AG04450 (cell line): ENCODE results near the gene PLCH2. TPM values are rescaled to one million over a fixed set of nuclear protein-coding genes. Genes with fewer than 3 reads are reported as not detected.
A peak's percentile ranks its signal among the peaks of the same experiment; 100 is the strongest.
"Not testable (repeated sequence)": the region's sequence is repeated elsewhere in the genome, so short reads cannot be mapped to it uniquely, and the experiment has no call there.

Experiments used
- CTCF ChIA-PET: fragments of 300-600, 350-600 bp; formaldehyde crosslinking; extraction: SDS; loops from one replicate; lab custom pipeline; 2022; ENCODE audit warnings: antibody characterized with exemption, inconsistent platforms; lab: Charles Lee
- POLR2A ChIA-PET: fragments of 350-600 bp; formaldehyde crosslinking; extraction: SDS; loops from one replicate; lab custom pipeline; 2021; ENCODE audit warnings: antibody characterized with exemption, inconsistent platforms; lab: Yijun Ruan, JAX
- DNase-seq: peaks from one replicate; pipeline ENCODE4 v3.0.0-alpha.2; 2011; ENCODE audit warnings: low read depth, low spot score
- H3K27ac ChIP-seq: one replicate; pipeline ENCODE4 v1.5.1; 2012; ENCODE audit warnings: low read depth, low read length, control low read depth
- H3K27me3 ChIP-seq: one replicate; pipeline ENCODE4 v1.6.0; 2012; ENCODE audit warnings: low read length; ENCODE audit not compliant: control insufficient read depth, insufficient read depth
- H3K4me3 ChIP-seq: 2 replicates; pipeline ENCODE4 v1.5.1; 2011; ENCODE audit warnings: mild to moderate bottlenecking, low read depth, low read length, control low read depth
- H3K9me3 ChIP-seq: 2 replicates; pipeline ENCODE4 v1.5.1; 2012; ENCODE audit warnings: low read length; ENCODE audit not compliant: control insufficient read depth, insufficient read depth
- CTCF ChIP-seq: IDR thresholded peaks from 2 replicates; pipeline ENCODE4 v1.5.1; 2011; ENCODE audit warnings: low read depth, low read length, control low read depth, inconsistent platforms
- polyA plus RNA-seq: library from polyadenylated mRNA; depleted of rRNA; stranded (reverse); fragments of >200 nt; gene quantifications from 2 replicates; pipeline ENCODE4 v1.2.3, GENCODE V29; 2011

Gene PLCH2
- polyA plus RNA-seq, 1 experiment, result 0.06 TPM

GRCh38 chr1:2458687-2459086, 17.4 kb upstream of the PLCH2 start:
- Histone ChIP-seq H3K9me3 (no peaks in the 10 kb centered on the region; the same call in 1 of the 2 replicates), H3K27me3 (peaks cover 20% of the 10 kb centered on the region), H3K27ac (no peak overlapping the region), H3K4me3 (no peak overlapping the region)
- DNase-seq, result no peak
- ChIA-PET CTCF (no interaction called here), POLR2A (no interaction called here)
- TF ChIP-seq CTCF, result no peak

GRCh38 chr1:2459102-2459753, 16.9 kb upstream of the PLCH2 start:
- H3K9me3 ChIP-seq, H3K4me3 ChIP-seq, POLR2A ChIA-PET, CTCF ChIA-PET, H3K27ac ChIP-seq, DNase-seq: not testable (repeated sequence)
- H3K27me3 ChIP-seq, result peaks cover 26% of the 10 kb centered on the region

- peak; percentile 33 for TF ChIP-seq CTCF
These were observed 16.3 kb upstream of the PLCH2 start for GRCh38 chr1:2459757-2460156.

GRCh38 chr1:2460203-2460602, 15.9 kb upstream of the PLCH2 start:
- Histone ChIP-seq H3K27me3 (peaks cover 35% of the 10 kb centered on the region), H3K9me3 (no peaks in the 10 kb centered on the region; the same call in 1 of the 2 replicates), H3K27ac (no peak overlapping the region), H3K4me3 (no peak overlapping the region)
- DNase-seq, result no peak
- ChIA-PET CTCF (interaction anchor here (1.3 kb wide), 1 partner anchor 87 kb away, joined by 8 read pairs; no protein-coding TSS in a partner anchor), POLR2A (no interaction called here)
- no peak for TF ChIP-seq CTCF

More at GRCh38 chr1:2459757-2460156, 16.3 kb upstream of the PLCH2 start:
- H3K27ac ChIP-seq, result no peak overlapping the region
- POLR2A ChIA-PET, result no interaction called here
- peaks cover 31% of the 10 kb centered on the region for H3K27me3 ChIP-seq
- no peak overlapping the region for H3K4me3 ChIP-seq
- H3K9me3 ChIP-seq, result no peaks in the 10 kb centered on the region; the same call in 1 of the 2 replicates
- peak; percentile 2 for DNase-seq
- CTCF ChIA-PET, result interaction anchor here (1.3 kb wide), 1 partner anchor 88 kb away, joined by 8 read pairs; no protein-coding TSS in a partner anchor

- POLR2A ChIA-PET, result no interaction called here
- TF ChIP-seq CTCF, result no peak
- CTCF ChIA-PET, result interaction anchor here (1.3 kb wide), 1 partner anchor 86 kb away, joined by 8 read pairs; no protein-coding TSS in a partner anchor
These were observed 14.9 kb upstream of the PLCH2 start for GRCh38 chr1:2460996-2461751.

More at GRCh38 chr1:2460996-2461751, 14.9 kb upstream of the PLCH2 start:
- peaks cover 36% of the 10 kb centered on the region for H3K27me3 ChIP-seq
- H3K9me3 ChIP-seq, result no peaks in the 10 kb centered on the region; the same call in 1 of the 2 replicates
- no peak overlapping the region for H3K27ac ChIP-seq
- H3K4me3 ChIP-seq, result no peak overlapping the region
- DNase-seq, result no peak
